Common myeloid progenitor, CD34-positive (primary cell): ENCODE measurements around the gene AGBL4.

Experiments
- CTCF ChIA-PET: fragments of 350-600 bp; sonication (Branson Sonifier 250); formaldehyde crosslinking; loops from one replicate; lab custom pipeline; 2021; ENCODE audit warnings: antibody characterized with exemption; lab: Charles Lee
- POLR2A ChIA-PET: fragments of 350-600 bp; sonication (Branson Sonifier 250); formaldehyde crosslinking; loops from one replicate; lab custom pipeline; 2021; ENCODE audit warnings: antibody characterized with exemption; lab: Charles Lee
- DNase-seq, 3 donors: peaks; one replicate each; pipeline versions ENCODE4 v3.0.0 to v3.0.0-alpha.2; 2013
- H3K27ac ChIP-seq, 2 experiments: 1 replicate in 1 of 2; 2 replicates in 1 of 2; pipeline ENCODE4 v1.7.0; 2013; ENCODE audit warnings: inconsistent platforms in 2 of 2, low read length in 2 of 2, mild to moderate bottlenecking in 2 of 2, low read depth in 1 of 2, moderate library complexity in 1 of 2; ENCODE audit not compliant: severe bottlenecking in 2 of 2, insufficient read depth in 1 of 2, poor library complexity in 1 of 2
- H3K27me3 ChIP-seq, 5 experiments: replicated peaks in 2 of 5; 1 replicate in 3 of 5; 2 replicates in 2 of 5; pipeline versions ENCODE4 v1.6.1 to v1.7.0; 2013; ENCODE audit warnings: low read length in 4 of 5, mild to moderate bottlenecking in 2 of 5, moderate library complexity in 2 of 5, inconsistent platforms in 1 of 5; ENCODE audit not compliant: insufficient read depth in 5 of 5, control insufficient read depth in 4 of 5
- H3K36me3 ChIP-seq, 4 experiments: 1 replicate in 2 of 4; 2 replicates in 2 of 4; pipeline versions ENCODE4 v1.6.1 to v1.7.0; 2013; ENCODE audit warnings: low read length in 3 of 4, control low read depth in 1 of 4, mild to moderate bottlenecking in 1 of 4; ENCODE audit not compliant: control insufficient read depth in 4 of 4, insufficient read depth in 4 of 4
- H3K4me1 ChIP-seq, 4 experiments: 1 replicate in 3 of 4; 2 replicates in 1 of 4; pipeline versions ENCODE4 v1.6.1 to v1.7.1; 2013; ENCODE audit warnings: low read length in 3 of 4, mild to moderate bottlenecking in 3 of 4, control low read depth in 1 of 4, inconsistent platforms in 1 of 4, moderate library complexity in 1 of 4; ENCODE audit not compliant: control insufficient read depth in 4 of 4, insufficient read depth in 4 of 4; ENCODE audit errors: control extremely low read depth in 1 of 4
- H3K4me3 ChIP-seq, 7 experiments: 1 replicate in 4 of 7; 2 replicates in 3 of 7; pipeline versions ENCODE4 v1.5.1 to v1.7.0; 2013; ENCODE audit warnings: mild to moderate bottlenecking in 7 of 7, low read length in 6 of 7, moderate library complexity in 6 of 7, inconsistent platforms in 2 of 7, low read depth in 2 of 7, control low read depth in 1 of 7; ENCODE audit not compliant: insufficient read depth in 4 of 7, control insufficient read depth in 1 of 7; ENCODE audit errors: extremely low read depth in 1 of 7
- H3K9me3 ChIP-seq, 5 experiments: 1 replicate in 4 of 5; 2 replicates in 1 of 5; pipeline versions ENCODE4 v1.6.1 to v1.7.1; 2013; ENCODE audit warnings: low read length in 4 of 5, mild to moderate bottlenecking in 2 of 5, inconsistent platforms in 1 of 5, low read depth in 1 of 5, moderate library complexity in 1 of 5; ENCODE audit not compliant: control insufficient read depth in 4 of 5, insufficient read depth in 2 of 5; ENCODE audit errors: control extremely low read depth in 1 of 5
- WGBS: methylation state at CpG from one replicate; pipeline ENCODE4 v1.1.5; 2013; ENCODE audit not compliant: insufficient coverage; 5-methylcytosine and 5-hydroxymethylcytosine counted together

AGBL4 gene

DNA sequence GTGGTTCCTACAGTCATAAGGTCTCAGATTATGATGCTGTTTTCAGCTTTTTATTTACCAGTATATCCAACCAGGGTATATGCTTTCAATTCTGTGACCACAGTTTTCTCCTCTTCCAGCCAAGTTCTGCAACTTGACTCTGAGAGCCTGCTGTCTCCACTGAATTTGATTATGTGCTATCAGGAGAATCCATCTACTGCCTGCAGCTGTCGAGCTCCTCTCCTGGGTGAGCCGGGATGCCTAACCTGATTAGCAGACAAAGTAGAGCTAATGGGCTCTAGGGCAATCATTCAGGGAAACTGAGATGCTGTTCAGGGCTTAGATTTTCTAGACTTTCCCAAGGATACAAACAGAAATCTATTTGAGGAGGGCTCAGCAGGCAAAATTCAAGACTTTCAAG, 975.6 kb downstream of the AGBL4 start:
- Histone ChIP-seq H3K9me3 (no peaks in the 10 kb centered on the region), H3K4me1 (no peaks in the 10 kb centered on the region), H3K36me3 (no peaks in the 10 kb centered on the region), H3K27ac (no peak overlapping the region), H3K27me3 (no peaks in the 10 kb centered on the region), H3K4me3 (no peak overlapping the region)
- DNase-seq = no peak
- ChIA-PET POLR2A (no interaction called here), CTCF (no interaction called here)
- whole genome bisulfite sequencing = 94% methylated on average over 2 of the region's 2 CpGs

- Histone ChIP-seq H3K4me3 (no peak overlapping the region), H3K27ac (no peak overlapping the region), H3K27me3 (no peaks in the 10 kb centered on the region), H3K36me3 (no peaks in the 10 kb centered on the region), H3K9me3 (no peaks in the 10 kb centered on the region), H3K4me1 (no peaks in the 10 kb centered on the region)
- ChIA-PET POLR2A (no interaction called here), CTCF (no interaction called here)
- DNase-seq = no peak
Measured at GRCh38 chr1:49046305-49046704, 977.4 kb downstream of the AGBL4 start.

DNA sequence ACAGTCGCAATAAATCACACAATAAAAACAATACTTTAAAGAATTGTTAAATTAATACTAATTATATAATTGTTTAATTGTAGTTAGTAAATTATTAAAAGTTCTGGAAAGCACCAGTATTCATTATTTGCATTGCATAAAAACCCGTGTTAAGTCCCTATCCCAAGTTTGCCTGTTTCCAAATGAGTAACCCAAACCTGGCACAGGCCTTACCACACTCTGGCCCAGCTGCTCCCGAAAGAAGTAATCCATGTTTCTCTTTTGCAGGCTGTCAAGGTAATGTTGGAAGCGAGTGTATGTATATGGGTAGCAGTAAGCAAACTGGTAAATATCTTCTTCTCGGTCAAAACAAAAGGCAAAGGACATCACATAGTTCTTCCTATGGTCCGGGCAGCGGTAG, 978.4 kb downstream of the AGBL4 start:
- no peaks in the 10 kb centered on the region for H3K9me3 ChIP-seq
- H3K4me1 ChIP-seq = no peaks in the 10 kb centered on the region
- ChIA-PET POLR2A (no interaction called here), CTCF (no interaction called here)
- no peaks in the 10 kb centered on the region for H3K36me3 ChIP-seq
- H3K4me3 ChIP-seq = no peak overlapping the region
- no peak overlapping the region for H3K27ac ChIP-seq
- WGBS = 100% methylated on average over 3 of the region's 7 CpGs
- no peak for DNase-seq
- no peaks in the 10 kb centered on the region for H3K27me3 ChIP-seq

DNA sequence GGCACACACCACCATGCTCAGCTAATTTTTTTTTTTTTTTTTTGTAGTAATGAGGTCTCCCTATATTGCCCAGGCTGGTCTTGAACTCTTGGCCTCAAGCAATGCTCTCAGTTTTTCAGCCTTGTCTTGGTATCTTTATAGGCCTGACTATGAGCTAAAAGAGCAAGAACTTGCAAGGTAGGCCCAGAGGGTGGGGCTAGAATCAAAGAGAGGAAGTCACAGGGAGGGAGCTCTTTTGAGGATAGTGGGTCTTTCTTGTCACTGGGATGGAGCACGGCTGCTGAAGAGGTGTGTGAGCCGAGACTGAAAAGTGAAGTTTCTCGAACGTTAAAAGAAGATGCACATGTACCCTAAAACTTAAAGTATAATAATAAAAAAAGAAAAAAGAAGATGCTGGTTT, 987.1 kb downstream of the AGBL4 start:
- Histone ChIP-seq H3K4me1 (no peaks in the 10 kb centered on the region), H3K4me3 (no peak overlapping the region), H3K27ac (no peak overlapping the region), H3K9me3 (no peaks in the 10 kb centered on the region), H3K27me3 (no peaks in the 10 kb centered on the region), H3K36me3 (no peaks in the 10 kb centered on the region)
- ChIA-PET POLR2A (interaction anchor here (0.7 kb wide), 1 partner anchor 10 kb away, joined by 5 read pairs; no protein-coding TSS in a partner anchor), CTCF (interaction anchor here (0.6 kb wide), 1 partner anchor 585 kb away, joined by 3 read pairs; no protein-coding TSS in a partner anchor)
- no CpG with 5 or more reads among the region's 4 CpGs for WGBS
- no peak for DNase-seq

DNA sequence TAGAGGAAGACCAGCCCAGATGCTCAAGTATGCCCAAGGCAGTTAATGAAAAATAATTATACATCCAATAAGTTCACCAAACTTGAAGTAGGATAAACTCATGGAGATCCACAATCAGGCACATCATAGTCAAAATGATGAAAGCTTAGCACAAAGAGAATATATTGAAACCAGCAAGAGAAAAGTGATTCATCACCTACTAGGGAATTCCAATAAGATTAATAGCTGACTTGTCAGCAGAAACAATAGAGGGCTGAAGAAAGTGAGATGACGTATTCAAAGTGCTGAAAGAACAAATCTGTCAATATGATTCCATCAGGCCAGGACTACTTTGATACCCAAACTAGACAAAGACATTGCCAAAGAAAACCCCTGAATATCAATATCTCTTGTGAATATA, 995.4 kb downstream of the AGBL4 start:
- H3K27ac ChIP-seq = no peak overlapping the region
- H3K9me3 ChIP-seq = peaks cover 0 to 7% (median 6%) of the 10 kb centered on the region in 5 experiments
- WGBS = 83% methylated on average over 1 of the region's 1 CpG
- DNase-seq = no peak
- ChIA-PET CTCF (no interaction called here), POLR2A (interaction anchor here (0.6 kb wide), 1 partner anchor 64 kb away, joined by 3 read pairs; no protein-coding TSS in a partner anchor)
- H3K27me3 ChIP-seq = no peaks in the 10 kb centered on the region
- no peak overlapping the region for H3K4me3 ChIP-seq
- H3K36me3 ChIP-seq = no peaks in the 10 kb centered on the region
- H3K4me1 ChIP-seq = peaks cover 0 to 2% (median 0%) of the 10 kb centered on the region in 4 experiments

DNA sequence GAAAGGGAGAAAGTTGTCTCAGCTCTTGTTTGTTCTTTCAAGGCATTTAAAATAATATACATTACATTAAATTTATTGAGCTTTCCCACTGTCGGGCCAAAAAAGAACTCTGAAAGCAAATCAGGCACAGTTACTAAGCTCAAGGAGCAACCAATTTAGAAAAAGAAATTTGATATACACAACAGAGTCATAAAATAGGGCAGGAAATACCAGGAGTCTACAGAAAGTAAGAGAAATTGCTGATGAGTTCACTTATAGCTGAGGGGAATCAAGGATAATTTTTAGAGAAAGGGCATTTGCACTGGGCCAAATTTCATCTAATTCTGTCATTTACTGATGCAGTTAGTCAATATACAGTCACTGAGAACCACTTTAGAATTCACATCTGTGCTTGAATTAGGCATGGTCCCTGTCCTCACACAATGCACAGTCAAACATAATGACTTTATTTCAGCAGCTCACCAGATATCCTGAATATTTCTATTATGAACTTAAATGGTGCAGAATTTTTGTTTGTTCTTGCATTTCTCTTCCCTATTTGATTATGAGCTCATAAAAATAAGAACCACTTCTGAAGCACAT, 997.4 kb downstream of the AGBL4 start:
- no peak for DNase-seq
- H3K9me3 ChIP-seq = peaks cover 0 to 7% (median 6%) of the 10 kb centered on the region in 5 experiments
- H3K27me3 ChIP-seq = no peaks in the 10 kb centered on the region
- ChIA-PET CTCF (no interaction called here), POLR2A (no interaction called here)
- H3K4me3 ChIP-seq = no peak overlapping the region
- H3K4me1 ChIP-seq = peaks cover 0 to 2% (median 0%) of the 10 kb centered on the region in 4 experiments
- no peak overlapping the region for H3K27ac ChIP-seq
- no CpG with 5 or more reads among the region's 1 CpG for WGBS
- H3K36me3 ChIP-seq = no peaks in the 10 kb centered on the region

- Histone ChIP-seq H3K9me3 (peaks cover 0 to 2% (median 0%) of the 10 kb centered on the region in 5 experiments), H3K4me3 (no peak overlapping the region), H3K27ac (no peak overlapping the region), H3K4me1 (no peaks in the 10 kb centered on the region), H3K27me3 (peaks cover 0 to 1% (median 0%) of the 10 kb centered on the region in 5 experiments), H3K36me3 (no peaks in the 10 kb centered on the region)
- 94% methylated on average over 2 of the region's 5 CpGs for WGBS
- no peak for DNase-seq
- POLR2A ChIA-PET = interaction anchor here (0.7 kb wide), 1 partner anchor 1110 kb away, joined by 3 read pairs; no protein-coding TSS in a partner anchor
- CTCF ChIA-PET = interaction anchor here (0.8 kb wide), 1 partner anchor 12 kb away, joined by 3 read pairs; no protein-coding TSS in a partner anchor
Measured at GRCh38 chr1:49016030-49016977, 1007.5 kb downstream of the AGBL4 start.
